Esophagus squamous epithelium (tissue), 4 donors: ENCODE results near the gene CHST3.

ENCODE experiments used
- POLR2A ChIP-seq, 4 donors: fragments of 450-650 bp; IDR thresholded peaks; one replicate each; pipeline ENCODE4 v1.6.1; 2017; ENCODE audit warnings: antibody characterized with exemption in 4 of 4, mild to moderate bottlenecking in 4 of 4, moderate library complexity in 3 of 4
- TF ChIP-seq, protein P1 (sequence below), 6 experiments: fragments of 450-650 bp in 4 of 6; fragments of 200-600 bp in 2 of 6; sonication (generic) in 2 of 6; IDR thresholded peaks; one replicate each; pipeline ENCODE4 v1.5.1; 2016 to 2019; ENCODE audit warnings: antibody characterized with exemption in 6 of 6, mild to moderate bottlenecking in 4 of 6, moderate library complexity in 4 of 6

DNA sequence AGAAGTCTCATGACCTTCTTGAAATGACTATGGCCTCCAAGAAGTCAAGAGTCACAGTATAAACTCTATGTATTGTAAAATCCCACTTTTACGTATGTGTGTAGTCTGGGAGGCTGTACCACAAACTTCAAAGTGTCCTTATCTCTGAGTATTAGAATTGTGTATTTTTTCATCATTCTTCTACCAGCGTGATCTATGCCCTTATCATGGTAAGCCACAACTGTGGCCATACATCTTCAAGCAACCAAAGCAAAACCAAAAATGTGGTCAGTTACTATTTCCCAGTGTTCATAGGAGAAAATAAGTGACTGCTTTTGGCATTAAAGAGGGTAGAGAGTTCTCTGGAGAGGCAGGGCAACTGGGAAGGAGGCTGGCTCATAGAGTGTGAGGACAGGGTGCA lies 81.4 kb downstream of the CHST3 start:
- TF ChIP-seq, protein P1, sequence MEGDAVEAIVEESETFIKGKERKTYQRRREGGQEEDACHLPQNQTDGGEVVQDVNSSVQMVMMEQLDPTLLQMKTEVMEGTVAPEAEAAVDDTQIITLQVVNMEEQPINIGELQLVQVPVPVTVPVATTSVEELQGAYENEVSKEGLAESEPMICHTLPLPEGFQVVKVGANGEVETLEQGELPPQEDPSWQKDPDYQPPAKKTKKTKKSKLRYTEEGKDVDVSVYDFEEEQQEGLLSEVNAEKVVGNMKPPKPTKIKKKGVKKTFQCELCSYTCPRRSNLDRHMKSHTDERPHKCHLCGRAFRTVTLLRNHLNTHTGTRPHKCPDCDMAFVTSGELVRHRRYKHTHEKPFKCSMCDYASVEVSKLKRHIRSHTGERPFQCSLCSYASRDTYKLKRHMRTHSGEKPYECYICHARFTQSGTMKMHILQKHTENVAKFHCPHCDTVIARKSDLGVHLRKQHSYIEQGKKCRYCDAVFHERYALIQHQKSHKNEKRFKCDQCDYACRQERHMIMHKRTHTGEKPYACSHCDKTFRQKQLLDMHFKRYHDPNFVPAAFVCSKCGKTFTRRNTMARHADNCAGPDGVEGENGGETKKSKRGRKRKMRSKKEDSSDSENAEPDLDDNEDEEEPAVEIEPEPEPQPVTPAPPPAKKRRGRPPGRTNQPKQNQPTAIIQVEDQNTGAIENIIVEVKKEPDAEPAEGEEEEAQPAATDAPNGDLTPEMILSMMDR (IDR thresholded peaks at IDR 0.05) = no peak
- TF ChIP-seq POLR2A (IDR thresholded peaks at IDR 0.05) = no peak
